GM19351 (cell line): Measurements from ENCODE around the gene C1QTNF8.

Experiments
- ATAC-seq: cut with Tn5 transposase; IDR thresholded peaks from one replicate; pipeline ENCODE4 v1.9.1; 2021; ENCODE audit warnings: mild to moderate bottlenecking, moderate library complexity; ENCODE audit not compliant: unreplicated experiment

Gene C1QTNF8, protein sequence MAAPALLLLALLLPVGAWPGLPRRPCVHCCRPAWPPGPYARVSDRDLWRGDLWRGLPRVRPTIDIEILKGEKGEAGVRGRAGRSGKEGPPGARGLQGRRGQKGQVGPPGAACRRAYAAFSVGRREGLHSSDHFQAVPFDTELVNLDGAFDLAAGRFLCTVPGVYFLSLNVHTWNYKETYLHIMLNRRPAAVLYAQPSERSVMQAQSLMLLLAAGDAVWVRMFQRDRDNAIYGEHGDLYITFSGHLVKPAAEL

DNA sequence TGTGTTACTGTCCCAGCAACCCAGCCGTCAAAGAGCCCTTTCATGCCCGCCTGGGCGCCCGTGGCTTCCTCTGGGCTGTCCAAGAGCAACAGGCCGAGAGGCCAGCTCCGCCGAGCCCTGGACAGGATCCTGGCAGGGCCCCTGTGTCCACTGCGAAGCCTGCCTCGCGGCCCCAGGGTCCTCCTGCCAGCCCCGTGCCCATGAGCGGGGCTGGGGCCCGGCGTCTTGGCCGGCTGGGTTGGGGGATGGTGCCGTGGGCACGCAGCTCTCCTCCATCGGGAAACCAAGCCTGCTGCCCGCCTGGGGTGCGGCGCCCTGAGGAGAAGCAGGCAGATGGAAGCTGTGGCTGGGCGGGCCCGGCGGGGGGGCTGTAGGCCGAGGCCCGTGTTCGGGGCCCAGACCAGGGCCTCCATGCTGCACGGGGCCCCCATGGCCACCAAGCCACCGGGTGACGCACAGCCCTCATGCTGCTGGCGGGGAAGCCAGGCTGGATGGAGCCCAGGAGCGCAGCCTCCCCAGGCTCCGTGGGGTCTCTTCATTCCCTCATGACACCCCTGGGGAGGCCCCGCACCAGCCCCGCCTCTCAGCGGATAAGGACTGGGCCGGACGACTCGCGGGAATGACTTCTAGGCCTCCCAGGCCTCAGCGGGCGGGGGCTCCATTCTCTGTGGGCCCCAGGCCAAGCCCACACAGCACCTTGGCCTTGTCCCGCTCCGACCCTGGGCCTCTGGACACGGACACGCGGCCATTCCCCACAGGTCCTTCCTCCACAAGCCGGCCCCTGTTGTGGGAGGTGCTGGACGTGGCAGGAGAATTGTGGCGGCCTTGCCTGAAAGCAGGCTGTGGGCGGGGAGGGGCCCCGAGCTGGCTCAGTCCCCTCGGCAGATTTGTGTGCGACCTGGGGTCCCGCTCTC, at the start of gene C1QTNF8:
Gene C1QTNF8, minus strand, starts transcription at position 76 of the 914 bp plus-strand sequence. CDS start 1,322 bp downstream, outside the sequence.
- no peak for ATAC-seq

DNA sequence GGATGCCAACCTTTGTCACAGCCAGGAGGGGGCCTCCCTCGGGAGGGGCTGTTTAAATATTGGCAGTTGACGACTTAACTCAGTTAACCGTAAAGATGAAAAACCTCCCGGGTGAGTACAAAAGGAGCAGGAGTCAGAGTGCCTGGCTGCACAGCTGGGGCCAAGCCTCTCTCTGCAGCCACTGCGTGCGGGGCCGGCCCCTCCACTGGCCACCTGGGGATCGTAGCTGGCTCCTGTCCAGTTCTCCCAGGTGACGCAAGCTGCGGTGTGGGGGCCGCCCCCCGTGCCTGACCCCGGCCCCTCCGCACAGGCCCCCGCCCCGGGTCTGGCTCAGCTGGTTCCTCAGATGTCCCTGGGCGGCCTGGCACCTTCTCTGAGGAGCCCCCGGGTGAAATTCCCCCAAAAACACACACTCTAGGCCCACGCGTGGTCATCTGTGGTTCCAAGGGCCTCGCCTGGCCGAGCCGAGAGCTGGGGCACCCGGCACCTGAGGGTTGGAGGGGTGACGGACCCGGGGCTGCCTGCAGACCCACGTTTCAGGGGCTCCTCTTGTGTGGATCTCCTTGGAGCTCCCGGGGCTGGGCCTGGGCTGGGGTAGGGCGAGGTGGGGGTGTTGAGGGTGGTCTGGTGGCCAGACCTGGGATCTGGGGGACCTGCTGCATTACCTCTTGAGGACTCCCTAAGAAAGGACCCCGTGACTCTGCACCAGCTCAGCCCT, 49.5 kb upstream of the C1QTNF8 start:
- no peak for ATAC-seq

DNA sequence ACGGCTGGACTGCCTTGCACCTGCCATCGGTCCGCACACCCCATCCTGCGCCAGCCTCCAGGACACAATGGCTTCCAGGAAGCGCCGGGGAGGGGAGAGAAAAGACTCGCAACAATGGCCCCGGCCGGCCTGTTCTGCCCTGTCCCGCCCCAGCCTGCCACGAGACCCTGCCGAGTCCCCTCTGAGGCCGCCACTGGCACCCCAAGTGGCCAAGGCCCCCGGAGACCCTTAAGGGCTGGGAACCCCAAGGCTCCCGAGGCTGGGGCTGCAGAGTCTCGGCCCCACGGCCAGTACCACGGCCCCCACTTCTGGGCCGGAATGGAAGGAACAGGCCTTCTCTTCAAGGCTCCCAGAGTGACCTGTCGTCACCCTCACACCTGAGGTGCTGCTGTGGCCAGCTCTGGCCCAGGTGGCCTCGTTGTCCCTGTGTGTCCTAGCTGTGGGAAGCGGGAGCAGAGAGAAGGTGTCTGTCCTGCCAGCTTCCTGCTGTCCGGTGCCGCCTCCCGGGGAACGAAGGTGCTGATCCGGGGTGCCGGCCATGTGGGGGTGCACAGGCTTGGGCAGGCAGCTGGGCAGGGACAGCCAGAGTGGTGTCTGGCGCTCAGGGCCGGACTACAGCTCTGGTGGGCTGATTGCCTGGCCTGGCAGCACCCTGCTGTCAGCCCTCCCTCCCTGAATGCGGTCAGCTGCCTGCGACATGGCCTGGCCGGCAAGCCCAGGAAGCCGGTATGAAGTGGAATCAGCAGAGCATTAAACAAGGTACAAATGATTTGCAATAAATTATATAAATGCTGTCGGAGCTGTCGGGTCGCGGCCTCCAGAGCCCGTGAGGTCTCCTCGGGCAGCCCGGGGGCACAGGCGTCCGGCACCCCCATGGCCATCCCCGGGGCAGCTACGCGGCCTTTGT, 48.7 kb upstream of the C1QTNF8 start:
- ATAC-seq = no peak

DNA sequence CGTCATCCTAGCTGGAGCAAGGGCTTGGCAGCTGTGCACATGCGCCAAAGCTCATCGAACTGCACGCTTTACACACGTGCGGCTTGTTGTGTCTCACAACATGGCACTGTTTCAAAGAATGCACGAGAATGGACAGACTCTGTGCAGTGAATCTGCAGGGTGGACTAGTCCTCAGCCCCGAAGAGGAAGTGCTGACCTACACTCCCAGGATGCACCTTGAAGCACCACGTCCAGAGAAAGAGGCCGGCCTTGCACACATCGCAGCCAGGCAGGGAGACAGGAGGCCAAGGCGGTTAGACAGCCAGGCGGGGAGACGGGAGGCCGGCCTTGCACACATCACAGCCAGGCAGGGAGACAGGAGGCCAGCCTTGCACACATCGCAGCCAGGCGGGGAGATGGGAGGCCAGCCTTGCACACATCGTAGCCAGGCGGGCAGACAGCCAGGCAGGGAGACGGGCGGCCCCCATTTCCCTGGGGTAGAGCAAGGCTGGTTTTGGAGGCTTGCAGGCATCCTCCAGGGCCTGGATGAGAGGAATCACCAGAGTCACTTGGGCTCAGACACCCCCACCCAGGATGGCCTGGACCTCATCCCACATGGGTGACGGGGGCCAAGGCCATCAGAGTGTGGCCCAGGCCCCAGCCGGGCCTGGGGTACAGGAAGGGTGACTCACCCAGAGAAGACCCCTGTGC, 47.9 kb upstream of the C1QTNF8 start:
- ATAC-seq = no peak

DNA sequence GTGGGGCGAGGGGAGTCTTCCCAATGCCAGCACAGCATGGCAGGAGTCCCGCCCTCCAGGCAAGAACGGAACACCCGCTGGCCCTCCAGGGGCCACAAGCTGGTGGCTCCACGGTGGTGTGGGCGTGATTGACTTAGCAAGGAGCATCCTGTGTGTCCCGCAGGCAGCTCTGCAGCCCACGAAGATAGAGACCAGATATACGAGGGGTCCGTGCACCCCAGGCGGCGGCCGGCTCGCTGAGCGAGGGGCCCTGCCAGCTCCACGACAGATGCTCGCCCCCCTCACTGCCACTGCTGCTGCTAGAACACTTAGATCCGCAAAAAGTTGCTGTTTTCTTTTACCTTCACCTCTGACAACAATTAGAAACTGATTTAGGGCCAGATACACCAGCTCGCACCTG, 46.9 kb upstream of the C1QTNF8 start:
- ATAC-seq = no peak

DNA sequence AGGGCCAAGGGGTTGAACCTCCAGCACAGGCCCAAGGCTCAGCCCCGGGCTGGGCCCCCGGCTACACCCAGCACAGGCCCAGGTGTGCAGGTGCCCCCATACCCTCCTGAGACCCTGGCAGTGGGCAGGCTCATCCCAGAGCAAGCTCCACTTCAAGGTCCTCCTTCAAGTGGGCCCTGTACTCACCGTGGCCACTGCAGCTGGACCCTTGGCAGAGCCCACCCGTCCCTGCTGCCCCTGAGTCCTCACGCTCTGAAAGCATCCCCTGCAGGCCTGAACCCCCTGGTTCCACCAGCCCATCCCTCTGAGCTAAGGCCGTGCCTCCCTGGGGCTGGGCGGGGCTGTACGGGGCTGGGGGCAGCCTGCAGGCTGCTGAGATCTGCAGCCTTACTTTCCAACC, 45.7 kb upstream of the C1QTNF8 start:
- no peak for ATAC-seq

DNA sequence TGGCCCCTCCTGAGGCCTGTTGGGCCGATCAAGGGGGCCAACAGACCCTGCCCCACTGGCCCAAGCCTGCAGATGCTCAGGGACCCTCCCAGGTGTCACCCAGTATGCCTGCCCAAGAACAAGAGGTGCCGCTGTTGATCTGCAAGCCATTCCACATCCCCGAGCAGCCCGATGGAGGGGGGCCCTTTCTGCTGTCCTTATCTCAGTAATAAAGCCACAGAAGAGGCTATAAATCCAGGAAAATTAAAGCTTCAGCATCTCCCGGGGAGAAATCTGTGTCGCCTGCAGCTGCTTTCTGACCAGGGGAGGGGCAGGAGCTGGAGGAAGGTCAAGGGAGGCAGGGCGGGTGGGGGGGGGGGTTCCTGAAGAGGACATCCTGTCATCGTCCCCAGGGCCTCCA, 45.1 kb upstream of the C1QTNF8 start:
- ATAC-seq = no peak

DNA sequence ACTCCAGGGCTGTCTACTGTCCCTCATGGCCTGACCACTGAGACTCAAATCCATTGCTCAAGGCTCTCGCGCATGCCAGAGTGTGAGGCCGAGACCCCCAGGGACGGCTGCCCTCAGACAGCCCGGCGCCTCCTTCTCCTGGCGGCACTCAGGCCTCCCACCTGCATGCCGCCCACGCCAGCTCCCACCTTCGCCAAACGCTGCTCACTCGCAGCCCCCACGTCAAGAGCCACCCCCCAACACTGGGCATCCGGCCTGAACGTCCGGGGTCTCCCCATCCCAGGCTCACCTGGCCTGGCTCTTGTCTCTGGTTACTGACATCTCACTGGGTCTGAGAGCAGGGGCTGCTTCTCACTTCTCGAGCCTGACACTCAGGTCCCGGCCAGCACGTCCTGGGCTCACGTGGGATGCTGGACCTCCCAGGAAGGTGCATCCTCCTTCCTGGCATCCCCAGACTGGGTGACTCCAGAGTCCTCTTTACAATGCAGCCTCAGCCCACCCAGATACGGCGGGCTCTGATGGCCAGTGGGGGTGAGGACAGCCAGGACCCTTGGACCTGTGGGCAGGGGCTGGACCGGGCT, 44.6 kb upstream of the C1QTNF8 start:
- no peak for ATAC-seq

DNA sequence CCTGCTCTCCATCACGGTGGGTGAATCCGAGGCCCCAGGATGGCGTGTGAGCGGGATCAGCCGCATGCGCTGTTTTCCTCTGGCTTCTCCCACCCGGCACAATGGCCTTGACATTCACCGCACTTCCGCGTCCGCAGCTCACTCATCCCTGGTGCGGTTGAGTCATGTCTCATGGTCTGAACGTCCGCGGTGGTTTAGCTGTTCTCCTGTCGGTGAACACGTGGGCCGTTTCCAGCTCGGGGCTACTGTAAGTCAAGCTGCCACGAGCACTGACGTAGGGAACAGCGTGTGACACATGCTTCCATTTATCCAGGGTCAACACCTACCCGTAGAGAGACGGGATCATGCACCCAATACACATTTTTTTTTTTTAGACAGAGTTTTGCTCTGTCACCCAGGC, 41.6 kb upstream of the C1QTNF8 start:
- ATAC-seq = no peak

DNA sequence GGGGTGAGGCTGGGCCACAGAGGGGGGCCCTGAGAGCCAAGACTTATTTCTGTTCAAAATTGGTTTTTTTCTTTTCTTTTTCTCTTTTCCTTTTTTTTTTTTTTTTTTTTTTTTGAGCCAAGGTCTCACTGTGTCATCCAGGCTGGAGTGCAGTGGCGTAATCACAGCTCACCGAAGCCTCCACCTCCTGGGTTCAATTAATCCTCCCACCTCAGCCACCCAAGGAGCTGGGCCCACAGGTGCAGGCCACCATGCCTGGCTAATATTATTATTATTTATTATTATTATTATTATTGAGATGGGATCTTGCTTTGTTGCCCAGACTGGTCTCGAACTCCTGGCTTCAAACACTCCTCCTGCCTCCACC, 39.4 kb upstream of the C1QTNF8 start:
- ATAC-seq = no peak

DNA sequence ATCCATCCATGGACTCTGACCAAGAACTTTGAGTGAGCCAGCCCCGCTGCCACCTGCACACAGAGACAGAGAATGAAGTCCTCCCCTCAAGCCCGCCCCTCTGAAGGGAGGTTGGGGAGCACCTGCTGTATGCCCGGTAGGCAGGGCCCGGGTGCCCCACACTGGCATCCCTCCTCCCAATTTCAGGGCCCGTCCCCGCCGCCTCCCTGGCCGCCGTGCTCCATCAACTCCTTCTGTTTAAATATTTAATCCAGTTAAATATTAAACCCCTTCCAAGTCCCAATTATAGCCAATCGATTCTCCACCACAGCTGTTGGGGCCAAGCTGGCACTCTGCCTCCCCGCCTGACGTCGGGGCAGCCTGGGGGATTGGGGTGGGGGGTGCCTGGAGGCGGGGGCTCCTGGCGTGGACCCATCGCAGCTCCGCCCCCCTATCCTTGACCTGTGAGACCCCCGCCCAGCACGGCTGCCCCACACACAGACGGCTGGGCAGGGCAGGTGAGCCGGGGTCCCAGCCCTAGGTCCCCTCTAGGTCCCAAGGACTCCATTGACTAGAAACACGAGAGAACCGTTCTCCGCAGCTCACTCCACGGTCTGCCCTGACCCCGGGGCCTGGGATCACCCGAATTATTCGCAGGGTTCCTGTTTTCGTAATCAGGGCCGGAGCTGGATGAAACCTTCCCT, 38.9 kb upstream of the C1QTNF8 start:
- ATAC-seq = no peak

DNA sequence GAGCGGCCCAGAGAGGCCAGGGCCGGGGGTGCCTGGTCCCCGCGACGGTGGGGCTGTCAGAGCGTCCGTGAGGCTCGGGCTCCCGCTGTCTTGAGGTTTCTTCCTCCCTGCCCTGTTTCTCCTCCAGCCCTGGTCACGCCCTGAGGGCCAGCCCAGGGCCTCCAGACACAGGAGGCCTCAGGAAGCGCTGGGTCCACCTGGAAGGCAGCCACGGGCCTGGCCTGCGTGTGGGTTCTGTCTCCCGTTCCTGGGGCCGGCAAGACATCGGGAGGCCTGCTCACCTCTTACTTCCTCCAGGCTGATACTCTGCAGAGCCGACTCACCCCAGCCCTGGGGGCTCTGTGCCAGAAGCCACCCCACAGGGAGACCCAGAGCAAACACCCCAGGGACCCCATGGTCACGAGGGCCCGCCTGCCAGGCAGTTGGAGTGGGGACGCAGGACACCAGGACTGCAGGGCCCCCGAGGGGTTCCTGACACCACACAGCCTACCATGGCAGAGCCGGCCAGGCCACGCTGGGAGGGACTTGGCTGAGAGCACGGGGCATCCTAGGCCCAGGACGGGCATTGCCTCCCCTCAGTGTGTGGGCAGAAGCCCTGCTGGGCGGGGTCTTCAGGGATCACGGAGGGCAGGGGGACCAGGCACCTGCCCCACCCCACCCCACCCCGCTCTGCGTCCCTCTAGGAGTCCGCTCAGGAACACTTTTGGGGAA, 37.9 kb upstream of the C1QTNF8 start:
- ATAC-seq = no peak

DNA sequence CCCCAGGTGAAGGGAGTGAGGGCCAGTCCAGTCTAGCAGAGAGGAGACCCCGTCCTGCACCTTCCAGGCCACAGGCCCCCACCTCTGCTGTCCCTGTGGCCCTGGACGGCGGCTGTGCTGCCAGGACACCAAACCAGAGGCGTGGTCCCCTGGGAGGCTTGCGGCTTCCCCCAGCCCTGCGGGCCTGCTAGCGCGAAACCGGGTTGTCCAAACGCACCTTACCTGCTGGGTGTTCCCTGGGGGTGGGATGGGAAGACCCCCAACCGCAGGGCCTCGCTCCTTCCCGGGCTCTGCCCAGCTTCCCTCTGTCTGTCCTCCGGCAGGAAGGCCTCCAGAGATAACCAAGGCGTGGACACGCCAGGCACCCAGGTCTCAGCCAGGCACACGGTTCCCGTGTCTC, 37.2 kb upstream of the C1QTNF8 start:
- ATAC-seq = no peak

DNA sequence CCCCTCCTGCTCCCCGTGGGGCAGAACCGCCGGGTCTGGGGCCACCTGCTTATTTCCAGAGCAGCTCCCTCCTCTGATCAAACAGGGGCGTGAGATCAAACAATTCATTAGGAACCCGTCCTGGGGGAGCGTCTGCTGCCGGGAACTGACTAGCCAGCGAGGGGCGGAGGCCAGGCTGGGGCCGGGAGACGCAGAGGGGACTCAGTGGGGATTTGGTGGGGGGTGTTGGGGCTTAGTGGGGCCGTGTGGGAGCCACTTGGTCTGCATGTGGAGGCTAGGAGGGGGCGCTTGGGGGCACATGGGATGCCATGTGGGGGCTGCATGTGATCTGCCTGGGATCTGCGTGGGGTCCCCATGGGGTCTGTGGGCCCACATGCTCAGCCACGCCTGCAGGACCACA, 36.4 kb upstream of the C1QTNF8 start:
- ATAC-seq = no peak

DNA sequence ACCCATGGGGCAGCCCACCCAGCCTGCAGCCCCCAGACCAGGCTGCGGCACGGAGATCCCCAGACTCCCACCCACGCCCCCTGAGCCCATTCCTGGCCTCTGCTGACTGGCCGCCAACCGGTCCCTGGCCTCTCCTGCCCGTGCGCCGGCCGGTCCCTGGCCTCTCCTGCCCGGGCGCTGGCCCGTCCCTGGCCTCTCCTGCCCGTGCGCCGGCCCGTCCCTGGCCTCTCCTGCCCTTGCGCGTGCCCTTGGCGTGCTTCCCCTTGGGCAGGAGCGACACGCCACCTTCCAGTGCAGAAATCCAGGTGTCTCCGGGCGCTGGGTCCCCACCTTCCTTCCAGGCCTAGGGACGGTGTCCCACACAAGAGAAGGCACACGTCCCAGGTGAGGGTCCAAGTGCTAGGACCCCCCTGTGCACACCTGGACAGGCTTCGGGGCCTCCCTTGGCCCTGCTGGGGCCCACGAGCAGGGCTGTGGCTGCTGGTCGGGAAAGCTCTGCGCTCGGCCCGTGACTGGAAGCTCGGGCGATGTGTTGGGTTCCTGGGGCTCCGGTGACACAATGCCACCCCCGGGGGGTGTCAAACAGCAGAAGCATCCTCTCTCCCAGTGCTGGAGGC, 35.4 kb upstream of the C1QTNF8 start:
- ATAC-seq = no peak

DNA sequence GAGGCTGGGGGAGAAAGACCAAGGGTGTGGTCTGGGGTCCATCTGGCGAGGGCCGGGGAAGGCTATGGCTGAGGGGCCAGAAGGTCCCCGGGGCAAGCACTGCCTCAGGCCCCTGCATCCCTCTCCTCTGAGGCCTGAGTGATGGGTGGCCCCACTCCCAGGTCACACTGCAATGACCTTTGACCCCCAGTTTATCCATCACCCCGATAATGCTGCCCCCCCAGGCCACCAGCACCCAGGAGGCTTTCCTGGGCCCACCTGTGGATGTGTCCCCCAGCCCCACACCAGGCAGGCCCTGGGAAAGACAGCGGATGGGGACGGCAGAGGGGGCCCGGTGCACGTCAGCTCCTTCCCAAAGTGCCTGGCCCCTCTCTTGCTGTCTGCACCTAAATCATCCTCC, 34.3 kb upstream of the C1QTNF8 start:
- no peak for ATAC-seq

DNA sequence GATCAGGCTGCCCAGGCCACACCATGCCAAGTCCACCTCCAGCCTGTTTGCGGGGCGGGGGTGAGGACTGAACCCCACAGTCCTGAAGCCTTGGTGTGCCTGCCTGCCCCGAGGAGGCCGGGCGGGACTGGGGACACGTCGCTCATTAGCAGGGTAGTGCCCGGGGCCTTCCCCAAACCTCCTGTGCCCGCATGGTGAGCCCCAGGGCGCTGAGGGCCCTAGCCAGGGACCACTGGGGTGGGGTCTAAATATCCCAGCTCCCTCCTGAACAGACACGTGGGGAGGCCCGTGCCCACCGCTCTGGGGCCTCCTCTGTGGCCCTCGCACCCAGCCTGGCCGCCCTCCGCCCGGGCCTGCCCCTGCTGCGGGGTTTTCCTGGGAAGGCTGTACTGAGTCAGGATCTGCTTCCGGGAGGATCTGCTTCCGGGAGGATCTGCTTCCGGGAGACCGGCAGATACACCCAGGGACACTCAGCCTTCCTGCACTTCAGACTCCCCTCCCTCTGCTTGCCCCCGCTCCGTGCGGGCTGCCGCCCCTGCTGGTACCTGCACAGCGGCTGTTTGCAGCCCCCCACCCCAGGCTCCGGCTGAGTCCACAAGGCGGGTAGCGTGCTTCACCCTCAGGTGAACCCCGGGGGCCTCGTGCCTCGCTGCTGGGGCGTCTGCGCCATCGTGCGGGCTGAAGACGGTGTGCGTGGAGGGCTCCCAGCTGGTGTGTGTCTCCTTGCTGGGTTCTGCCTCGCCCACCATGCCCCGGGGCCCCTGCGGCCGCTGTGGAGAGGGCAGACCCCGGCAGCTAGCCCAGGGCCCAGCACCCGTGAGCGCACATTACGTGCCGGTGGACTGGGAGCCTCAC, 33.3 kb upstream of the C1QTNF8 start:
- no peak for ATAC-seq
